HL-60 (cell line): ENCODE measurements around the gene MRPL23.

ENCODE experiments used
- CTCF ChIP-seq: IDR thresholded peaks from one replicate; pipeline ENCODE4 v1.5.1; 2011; ENCODE audit warnings: low read length, control low read depth, inconsistent platforms; ENCODE audit not compliant: insufficient read depth
- POLR2AphosphoS5 ChIP-seq: IDR thresholded peaks from 2 replicates; pipeline ENCODE4 v1.6.1; 2012; ENCODE audit warnings: low read depth
- REST ChIP-seq: IDR thresholded peaks from 2 replicates; pipeline ENCODE4 v1.6.1; 2012; ENCODE audit warnings: low read depth; ENCODE audit not compliant: insufficient replicate concordance

- TF ChIP-seq POLR2AphosphoS5 (no peak), CTCF (no peak), REST (no peak)
These were observed 19.2 kb upstream of the MRPL23 start for GRCh38 chr11:1927848-1928469.
